Measurements from ENCODE around the gene IRF6. TPM values are rescaled to one million over a fixed set of nuclear protein-coding genes. Genes with fewer than 3 reads are reported as not detected.

IRF6 gene
- total and polyA plus RNA-seq, 12 donors = 5.4 to 60.2 (median 23.4) TPM

DNA sequence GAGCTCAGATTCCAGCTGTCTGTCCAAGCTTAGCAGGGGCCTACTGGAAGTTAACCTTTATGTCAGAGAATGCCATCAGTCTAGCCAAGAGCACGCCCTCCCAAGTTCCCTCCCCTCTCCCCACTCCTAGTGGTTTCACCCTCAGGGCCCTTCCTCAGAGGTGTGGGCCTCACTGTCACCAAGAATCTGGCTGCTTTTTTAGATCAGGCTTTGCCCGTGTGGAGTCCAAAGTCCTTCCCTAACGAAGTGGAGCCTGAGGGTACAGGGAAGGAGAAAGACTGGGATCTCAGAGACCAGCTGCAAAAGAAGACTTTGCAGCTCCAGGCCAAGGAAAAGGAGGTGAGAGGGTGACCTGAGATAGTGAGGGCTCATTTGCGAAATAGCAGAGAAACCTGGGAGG, 25.7 kb downstream of the IRF6 start:
- Histone ChIP-seq H3K36me3 (replicated peaks in 1 of 2) (no peaks in the 10 kb centered on the region), H3K4me3 (no peak overlapping the region), H3K27ac (no peak overlapping the region), H3K4me1 (replicated peaks in 1 of 2) (peaks cover 0 to 10% of the 10 kb centered on the region in 2 donors), H3K27me3 (no peaks in the 10 kb centered on the region), H3K9me3 (replicated peaks in 1 of 3) (no peaks in the 10 kb centered on the region)
- TF ChIP-seq POLR2A (IDR thresholded peaks at IDR 0.05) = no peak
- TF ChIP-seq, protein P1, sequence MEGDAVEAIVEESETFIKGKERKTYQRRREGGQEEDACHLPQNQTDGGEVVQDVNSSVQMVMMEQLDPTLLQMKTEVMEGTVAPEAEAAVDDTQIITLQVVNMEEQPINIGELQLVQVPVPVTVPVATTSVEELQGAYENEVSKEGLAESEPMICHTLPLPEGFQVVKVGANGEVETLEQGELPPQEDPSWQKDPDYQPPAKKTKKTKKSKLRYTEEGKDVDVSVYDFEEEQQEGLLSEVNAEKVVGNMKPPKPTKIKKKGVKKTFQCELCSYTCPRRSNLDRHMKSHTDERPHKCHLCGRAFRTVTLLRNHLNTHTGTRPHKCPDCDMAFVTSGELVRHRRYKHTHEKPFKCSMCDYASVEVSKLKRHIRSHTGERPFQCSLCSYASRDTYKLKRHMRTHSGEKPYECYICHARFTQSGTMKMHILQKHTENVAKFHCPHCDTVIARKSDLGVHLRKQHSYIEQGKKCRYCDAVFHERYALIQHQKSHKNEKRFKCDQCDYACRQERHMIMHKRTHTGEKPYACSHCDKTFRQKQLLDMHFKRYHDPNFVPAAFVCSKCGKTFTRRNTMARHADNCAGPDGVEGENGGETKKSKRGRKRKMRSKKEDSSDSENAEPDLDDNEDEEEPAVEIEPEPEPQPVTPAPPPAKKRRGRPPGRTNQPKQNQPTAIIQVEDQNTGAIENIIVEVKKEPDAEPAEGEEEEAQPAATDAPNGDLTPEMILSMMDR (IDR thresholded peaks at IDR 0.05) = no peak
- WGBS, 4 donors = 83 to 96% (median 91%) methylated on average over 4 of the region's 4 CpGs
- DNase-seq = no peak
- intact Hi-C loops (cut with DNase I) = no loop called here

DNA sequence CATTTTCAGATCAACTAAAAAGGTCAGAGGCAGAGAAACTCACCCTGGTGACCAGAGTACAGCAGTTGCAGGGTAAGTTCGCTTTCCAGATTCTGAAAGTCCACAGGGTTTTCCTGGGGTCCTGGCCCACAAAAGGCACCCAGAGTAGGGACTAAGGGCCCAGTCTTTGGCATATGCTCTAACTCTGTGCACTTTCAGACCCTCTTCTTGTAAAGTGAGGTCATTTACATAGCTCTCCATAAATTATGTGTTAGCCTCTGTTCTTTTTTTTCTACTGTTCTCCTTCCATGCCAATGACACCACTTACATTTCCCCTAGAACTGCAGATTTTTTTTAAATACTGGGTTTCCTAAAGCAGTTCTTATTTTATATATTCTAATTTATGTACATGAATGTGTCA, 27.8 kb downstream of the IRF6 start:
- 80 to 100% (median 98%) methylated on average over 1 of the region's 1 CpG for WGBS, 4 donors
- no peak overlapping the region for H3K27ac ChIP-seq
- H3K9me3 ChIP-seq (replicated peaks in 1 of 3) = no peaks in the 10 kb centered on the region
- no peaks in the 10 kb centered on the region for H3K27me3 ChIP-seq
- H3K36me3 ChIP-seq (replicated peaks in 1 of 2) = no peaks in the 10 kb centered on the region
- H3K4me1 ChIP-seq (replicated peaks in 1 of 2) = no peaks in the 10 kb centered on the region
- DNase-seq = no peak
- intact Hi-C loops (cut with DNase I) = no loop called here
- no peak overlapping the region for H3K4me3 ChIP-seq
- no peak for TF ChIP-seq POLR2A (IDR thresholded peaks at IDR 0.05)
- TF ChIP-seq, protein P1 (IDR thresholded peaks at IDR 0.05) = no peak

DNA sequence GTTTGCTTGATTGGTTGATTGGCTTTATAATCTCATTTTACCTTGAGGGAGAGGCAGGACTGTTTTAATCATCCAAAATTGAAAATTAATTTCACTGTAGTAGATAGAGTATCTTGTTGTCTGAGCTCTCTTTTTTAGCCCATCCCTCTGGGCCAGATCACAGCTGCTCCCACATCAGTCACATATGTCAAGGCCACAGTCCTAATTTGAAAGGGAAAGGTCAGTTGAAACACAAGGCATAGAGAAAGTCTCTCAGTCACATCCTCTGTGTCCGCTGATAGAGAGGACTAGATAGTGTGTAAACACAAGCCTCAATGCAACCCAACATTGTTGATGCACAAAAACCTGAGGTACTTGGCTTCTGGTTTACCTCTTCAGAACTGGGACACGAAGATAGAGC, 28.4 kb downstream of the IRF6 start:
- no peak overlapping the region for H3K4me3 ChIP-seq
- WGBS, 4 donors = 64 to 85% (median 76%) methylated on average over 2 of the region's 2 CpGs
- TF ChIP-seq, protein P1 (IDR thresholded peaks at IDR 0.05) = no peak
- TF ChIP-seq POLR2A (IDR thresholded peaks at IDR 0.05) = no peak
- no peak overlapping the region for H3K27ac ChIP-seq
- no peaks in the 10 kb centered on the region for H3K4me1 ChIP-seq (replicated peaks in 1 of 2)
- H3K27me3 ChIP-seq = no peaks in the 10 kb centered on the region
- no peak for DNase-seq
- H3K9me3 ChIP-seq (replicated peaks in 1 of 3) = no peaks in the 10 kb centered on the region
- intact Hi-C loops (cut with DNase I) = no loop called here
- H3K36me3 ChIP-seq (replicated peaks in 1 of 2) = no peaks in the 10 kb centered on the region

DNA sequence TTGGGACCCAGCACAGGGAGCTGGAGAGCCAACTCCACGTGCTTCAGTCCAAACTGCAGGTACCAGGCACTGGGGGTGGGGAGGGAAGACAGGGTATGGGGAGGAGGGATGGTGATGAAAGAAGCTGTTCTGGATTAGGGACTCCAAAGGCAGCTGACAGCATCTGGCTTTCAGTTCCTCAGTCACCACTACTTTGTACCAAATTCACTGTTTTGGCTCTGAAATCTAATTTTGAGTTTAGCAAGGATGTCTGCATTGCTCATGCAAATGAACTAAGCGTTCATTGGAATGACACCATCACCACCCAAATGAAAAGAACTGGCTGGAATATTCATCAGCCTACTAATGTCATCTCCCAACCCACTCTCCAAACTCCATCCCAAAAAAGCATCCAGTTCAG, 30.3 kb downstream of the IRF6 start:
- WGBS, 4 donors = 71 to 85% (median 77%) methylated on average over 2 of the region's 2 CpGs
- no peak overlapping the region for H3K27ac ChIP-seq
- no peaks in the 10 kb centered on the region for H3K4me1 ChIP-seq (replicated peaks in 1 of 2)
- no peak for TF ChIP-seq POLR2A (IDR thresholded peaks at IDR 0.05)
- TF ChIP-seq, protein P1 (IDR thresholded peaks at IDR 0.05) = no peak
- DNase-seq = no peak
- intact Hi-C loops (cut with DNase I) = no loop called here
- no peaks in the 10 kb centered on the region for H3K9me3 ChIP-seq (replicated peaks in 1 of 3)
- H3K36me3 ChIP-seq (replicated peaks in 1 of 2) = no peaks in the 10 kb centered on the region
- H3K27me3 ChIP-seq = no peaks in the 10 kb centered on the region
- H3K4me3 ChIP-seq = no peak overlapping the region

Data from adrenal gland (tissue), 12 donors.